Astrocyte of the spinal cord (primary cell): ENCODE results near the gene INIP.

Experiments used
- DNase-seq: peaks from one replicate; pipeline ENCODE4 v3.0.0; 2011; ENCODE audit warnings: low read depth, low spot score
- H3K4me3 ChIP-seq: 2 replicates; pipeline ENCODE4 v1.5.1; 2011; ENCODE audit warnings: low read depth, mild to moderate bottlenecking, low read length, moderate library complexity
- CTCF ChIP-seq: IDR thresholded peaks from 2 replicates; pipeline ENCODE4 v1.5.1; 2012; ENCODE audit warnings: low read depth, mild to moderate bottlenecking, low read length, inconsistent platforms
- in situ Hi-C: cut with HindIII; loops from 2 replicates; pipeline ENCODE4 v1.10.0; 2017; ENCODE audit warnings: low sequenced_read_pairs

The INIP gene

GRCh38 chr9:112663681-112664080 lies 54.2 kb downstream of the INIP start:
- in situ Hi-C loops, result no loop called here
- no peak overlapping the region for H3K4me3 ChIP-seq
- no peak for DNase-seq
- TF ChIP-seq CTCF, result no peak

- no peak for TF ChIP-seq CTCF
- H3K4me3 ChIP-seq, result no peak overlapping the region
- in situ Hi-C loops, result no loop called here
- no peak for DNase-seq
Measured at GRCh38 chr9:112659906-112660305, 58.0 kb downstream of the INIP start.

- TF ChIP-seq CTCF, result no peak
- no peak for DNase-seq
- in situ Hi-C loops, result no loop called here
- H3K4me3 ChIP-seq, result no peak overlapping the region
Measured at GRCh38 chr9:112655668-112656067, 62.2 kb downstream of the INIP start.

DNA sequence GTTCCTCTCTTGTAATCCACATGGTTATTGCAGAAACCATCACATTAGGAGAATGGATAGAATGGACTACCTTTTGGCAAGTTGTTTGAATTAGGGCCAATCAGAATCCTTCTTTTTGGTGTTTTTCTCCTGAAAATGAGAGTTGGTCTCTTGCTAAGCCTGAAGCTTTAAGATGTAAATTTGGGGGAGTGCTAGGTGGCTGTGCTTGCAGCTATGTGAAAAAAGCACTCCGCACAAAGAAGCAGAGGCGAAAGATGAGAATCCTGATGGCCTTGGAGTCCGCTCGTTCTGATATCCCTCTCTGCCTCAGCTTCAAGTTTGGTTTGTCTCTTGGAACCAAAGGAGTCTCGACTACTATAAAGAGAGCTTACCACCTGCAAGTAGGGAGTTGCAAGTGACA lies 63.6 kb downstream of the INIP start:
- no peak overlapping the region for H3K4me3 ChIP-seq
- no peak for DNase-seq
- no peak for TF ChIP-seq CTCF
- in situ Hi-C loops, result no loop called here

- in situ Hi-C loops, result no loop called here
Measured at GRCh38 chr9:112648624-112649023, 69.3 kb downstream of the INIP start.

GRCh38 chr9:112647596-112647995 lies 70.3 kb downstream of the INIP start:
- in situ Hi-C loops, result no loop called here
- TF ChIP-seq CTCF, result no peak
- H3K4me3 ChIP-seq, result no peak overlapping the region
- DNase-seq, result no peak

More at GRCh38 chr9:112648624-112649023, 69.3 kb downstream of the INIP start:
- DNase-seq, result no peak
- no peak overlapping the region for H3K4me3 ChIP-seq
- TF ChIP-seq CTCF, result no peak

DNA sequence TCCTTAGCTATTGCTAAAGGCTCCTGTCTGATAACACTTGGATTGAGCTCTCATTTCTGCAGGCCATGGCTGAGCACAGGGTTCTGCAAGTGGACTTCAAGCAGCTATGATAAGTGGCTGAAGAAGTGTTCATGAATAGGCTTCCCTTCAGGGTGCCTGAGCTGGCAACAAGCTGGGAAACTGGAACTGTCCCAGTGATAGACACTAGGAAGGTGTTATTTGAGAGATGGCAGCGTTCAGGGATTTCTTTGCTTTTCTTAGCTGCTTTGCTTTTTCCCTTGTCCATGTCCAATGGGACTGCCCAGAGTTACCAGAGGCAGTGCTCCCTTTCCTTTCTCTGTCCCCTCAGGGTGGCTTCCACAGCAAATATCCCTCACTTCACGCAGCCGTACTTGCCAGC lies 75.8 kb downstream of the INIP start:
- in situ Hi-C loops, result no loop called here
- no peak for DNase-seq
- H3K4me3 ChIP-seq, result no peak overlapping the region
- no peak for TF ChIP-seq CTCF
